ENCODE measurements around the gene HNRNPA2B1.

The HNRNPA2B1 gene

GRCh38 chr7:26200444-26201246, at the start of gene HNRNPA2B1:
Gene HNRNPA2B1, minus strand, starts transcription at chr7:26200746. Its CDS starts 169 bp downstream, at chr7:26200577.
- peak; percentile 100 for DNase-seq

DNA sequence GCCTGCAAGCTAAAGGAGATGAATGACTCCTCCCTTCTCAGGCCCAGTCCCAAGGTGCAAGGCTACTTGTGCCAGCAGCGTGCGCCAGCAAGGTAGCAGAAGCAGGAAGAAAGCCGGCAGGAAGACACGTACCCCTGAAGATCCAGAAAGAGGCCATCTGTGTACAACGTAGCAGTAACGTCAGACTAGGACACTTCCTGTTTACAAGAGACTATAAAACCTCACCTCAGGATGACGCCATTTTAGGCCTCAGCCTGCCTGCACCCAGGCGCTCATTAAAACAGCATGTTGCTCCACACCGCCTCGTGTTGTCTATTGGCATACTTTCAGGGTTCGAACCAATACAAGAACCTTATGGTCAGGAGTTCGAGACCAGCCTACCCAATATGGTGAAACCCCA, 49.7 kb upstream of the HNRNPA2B1 start:
- no peak for DNase-seq

- DNase-seq: no peak
These were observed 44.6 kb upstream of the HNRNPA2B1 start for GRCh38 chr7:26245150-26245549.

GRCh38 chr7:26238032-26238431, 37.5 kb upstream of the HNRNPA2B1 start:
- DNase-seq: no peak

DNA sequence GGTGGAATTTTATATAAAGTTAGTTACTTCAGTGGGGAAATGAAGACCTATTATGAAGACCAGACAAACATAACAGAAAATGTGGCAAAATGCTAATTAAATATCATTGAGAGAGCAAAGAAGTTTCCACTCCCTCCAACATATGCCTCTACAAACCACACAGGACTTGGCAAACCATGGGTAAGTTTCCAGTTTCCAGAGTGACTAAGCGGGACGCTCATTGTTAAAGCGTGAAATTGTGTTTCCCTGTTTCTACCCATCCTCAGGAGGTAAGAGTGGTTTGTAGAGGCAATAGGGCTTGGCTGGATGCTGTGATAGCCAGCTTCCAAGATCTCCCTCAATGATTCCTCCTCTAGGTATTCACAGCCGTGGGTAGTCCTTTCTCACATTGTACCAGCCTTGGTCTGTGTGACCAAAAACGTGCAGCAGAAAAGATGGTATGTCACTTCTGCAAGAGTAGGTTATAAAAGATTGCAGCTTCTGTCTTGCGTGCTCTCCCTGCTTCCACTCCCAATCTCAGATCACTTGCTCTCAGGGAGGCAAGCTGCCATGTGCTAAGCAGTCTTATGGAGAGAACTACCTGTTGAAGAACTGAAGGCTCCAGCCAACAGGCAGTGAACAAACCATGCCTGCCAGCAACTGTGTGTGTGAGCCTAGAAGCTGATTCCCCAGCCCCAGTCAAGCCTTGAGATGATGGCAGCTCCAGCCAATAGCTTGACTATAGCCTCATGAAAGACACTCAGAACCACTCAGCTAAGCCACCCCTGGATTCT, 36.7 kb upstream of the HNRNPA2B1 start:
- no peak for DNase-seq

DNA sequence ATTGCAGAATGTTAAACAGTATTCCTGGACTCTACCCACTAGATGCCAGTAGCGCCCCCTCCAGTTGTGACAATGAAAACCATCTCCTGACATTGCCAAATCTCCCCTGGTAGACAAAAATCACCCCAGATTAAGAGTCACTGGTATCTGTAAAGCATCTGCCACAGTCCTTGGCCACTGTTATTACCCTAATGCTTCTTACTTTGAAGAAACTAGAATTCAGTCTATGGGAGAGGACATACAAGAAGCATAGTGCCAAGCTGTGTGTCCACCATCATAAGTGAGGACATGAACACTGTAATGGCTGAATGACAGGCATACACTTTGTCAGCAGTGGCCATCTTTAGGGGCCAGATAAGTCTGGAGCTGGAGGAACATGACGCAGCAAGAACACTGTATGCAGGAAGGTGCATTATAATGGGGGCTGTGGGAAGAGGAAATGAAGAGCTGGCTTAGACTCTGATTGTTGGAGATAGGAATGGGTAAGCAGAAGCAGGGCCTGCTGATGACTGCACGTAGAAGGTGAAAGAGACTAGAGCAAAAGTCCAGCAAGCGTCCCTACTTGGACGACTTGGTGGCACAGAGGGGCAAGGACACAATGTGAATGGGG, 33.5 kb upstream of the HNRNPA2B1 start:
- no peak for DNase-seq

- DNase-seq: no peak
These were observed 27.4 kb upstream of the HNRNPA2B1 start for GRCh38 chr7:26227987-26228386.

DNA sequence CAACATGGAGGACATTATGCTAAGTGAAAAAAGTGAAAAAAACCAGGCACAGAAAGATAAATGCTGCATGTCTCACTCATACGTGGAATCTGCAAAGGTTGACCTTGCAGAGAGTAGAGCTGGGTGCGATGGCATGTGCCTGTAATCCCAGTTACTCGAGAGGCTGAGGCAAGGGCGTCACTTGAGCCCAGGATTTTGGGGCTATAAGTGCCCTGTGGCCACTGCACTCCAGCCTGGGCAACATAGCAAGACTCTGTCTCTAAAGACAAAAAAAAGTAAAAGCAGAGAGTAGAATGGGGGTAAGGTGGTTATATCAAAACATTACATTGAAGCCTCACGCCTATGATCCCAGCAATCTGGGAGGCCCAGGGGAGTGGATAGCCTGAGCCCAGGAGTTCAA, 23.8 kb upstream of the HNRNPA2B1 start:
- no peak for DNase-seq

GRCh38 chr7:26216049-26216448, 15.5 kb upstream of the HNRNPA2B1 start:
- DNase-seq: no peak

DNA sequence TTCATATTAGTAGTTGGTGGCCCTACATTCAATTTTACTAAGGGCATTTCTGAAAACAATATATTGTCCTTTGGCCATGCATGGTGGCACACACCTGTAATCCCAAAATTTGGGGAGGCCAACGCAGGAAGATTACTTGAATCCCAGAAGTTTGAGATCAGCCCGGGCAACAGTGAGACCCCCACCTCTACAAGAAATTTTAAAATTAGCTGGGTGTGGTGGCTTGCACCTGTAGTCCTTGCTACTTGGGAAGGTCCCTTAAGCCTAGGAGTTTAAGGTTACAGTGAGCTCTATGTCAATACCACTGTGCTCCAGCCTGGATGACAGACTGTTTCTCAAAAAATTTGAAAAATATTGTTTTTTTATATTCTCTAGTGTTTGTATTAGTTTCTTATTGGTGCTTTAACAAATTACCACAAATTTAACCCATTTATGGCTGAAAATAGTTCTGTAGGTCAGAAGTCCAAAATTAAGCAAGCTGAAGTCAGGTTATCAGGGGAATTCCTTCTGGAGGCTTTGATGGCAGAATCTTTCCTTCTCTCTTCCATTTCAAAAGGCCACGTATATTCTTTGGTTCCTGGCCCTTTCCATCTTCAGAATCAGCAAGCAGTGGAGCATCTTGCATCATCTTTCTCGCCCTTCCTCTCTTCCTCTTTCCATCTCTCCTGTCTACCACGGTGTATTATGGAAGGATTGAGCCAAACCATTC, 13.4 kb upstream of the HNRNPA2B1 start:
- no peak for DNase-seq

DNA sequence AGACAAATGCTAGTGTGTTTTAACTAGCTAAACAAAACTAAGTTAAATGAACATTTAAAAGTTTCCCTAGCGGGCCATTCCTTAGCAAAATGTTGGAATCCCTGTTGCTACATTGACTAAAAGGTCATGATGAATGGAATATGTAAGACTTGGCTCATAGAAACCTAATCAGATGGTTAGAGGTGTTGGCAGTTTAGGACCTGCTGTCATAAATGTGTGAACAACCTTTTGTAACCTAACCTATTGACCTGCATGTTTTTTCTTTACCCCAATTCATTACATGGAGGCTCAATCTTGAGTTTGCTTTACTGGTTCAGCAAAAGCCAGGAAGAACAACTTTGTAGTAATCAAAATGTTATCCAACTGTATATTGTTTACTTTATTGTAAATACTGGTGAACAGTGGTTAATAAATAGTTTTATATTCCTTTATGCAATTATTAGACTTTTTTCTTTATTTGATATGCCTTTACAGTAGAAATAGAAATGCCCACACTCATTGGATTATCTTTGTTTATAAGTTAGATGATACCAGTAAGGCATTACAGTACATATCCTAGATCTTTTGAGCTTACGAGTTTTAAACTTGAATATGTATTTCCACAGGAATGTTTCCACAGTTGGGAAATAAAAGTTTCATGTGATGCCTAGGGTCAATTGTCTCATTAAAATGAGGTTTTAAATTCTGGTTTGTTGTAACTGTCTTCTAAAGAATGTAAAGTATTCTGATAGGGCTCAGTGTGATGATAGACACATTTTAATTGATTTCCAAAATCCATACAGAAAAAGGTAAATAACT, 12.6 kb upstream of the HNRNPA2B1 start:
- DNase-seq: no peak

DNA sequence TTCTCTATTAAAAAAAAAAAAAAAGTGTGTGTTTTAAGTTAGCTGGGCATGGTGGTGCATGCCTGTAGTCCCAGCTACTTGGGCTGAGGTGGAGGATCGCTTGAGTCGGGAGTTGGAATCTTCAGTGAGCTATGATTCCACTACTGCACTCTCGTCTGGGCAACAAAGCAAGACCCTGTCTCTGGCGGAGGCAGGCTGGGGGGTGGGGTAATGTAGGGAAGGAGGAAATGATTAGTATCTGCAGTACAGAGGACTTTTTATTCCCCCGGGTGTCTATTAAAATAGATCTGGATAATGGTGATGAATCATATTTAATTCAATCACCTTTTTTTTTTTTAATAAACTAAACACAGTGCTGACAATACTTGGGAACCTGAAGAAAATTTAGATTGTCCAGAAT, 7.5 kb upstream of the HNRNPA2B1 start:
- no peak for DNase-seq

DNA sequence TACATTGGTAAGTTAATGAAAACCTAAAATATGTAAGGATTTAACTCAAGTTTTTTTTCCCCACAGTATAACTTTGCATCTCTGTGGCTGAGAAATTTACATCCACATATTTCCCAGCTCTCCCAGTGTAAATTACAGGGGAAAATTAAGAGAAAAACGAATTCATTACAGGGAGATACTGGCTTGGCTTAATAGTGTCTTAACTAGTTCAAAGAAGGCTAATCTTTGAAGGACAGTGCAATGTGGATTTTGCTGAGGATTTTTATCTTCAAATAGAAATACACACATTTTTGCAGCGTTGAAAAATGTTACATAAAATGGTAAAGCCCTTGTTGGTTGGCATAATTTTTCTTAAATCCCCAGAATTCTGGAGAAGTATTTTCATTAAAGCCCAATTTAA, 2.5 kb upstream of the HNRNPA2B1 start:
- no peak for DNase-seq

DNA sequence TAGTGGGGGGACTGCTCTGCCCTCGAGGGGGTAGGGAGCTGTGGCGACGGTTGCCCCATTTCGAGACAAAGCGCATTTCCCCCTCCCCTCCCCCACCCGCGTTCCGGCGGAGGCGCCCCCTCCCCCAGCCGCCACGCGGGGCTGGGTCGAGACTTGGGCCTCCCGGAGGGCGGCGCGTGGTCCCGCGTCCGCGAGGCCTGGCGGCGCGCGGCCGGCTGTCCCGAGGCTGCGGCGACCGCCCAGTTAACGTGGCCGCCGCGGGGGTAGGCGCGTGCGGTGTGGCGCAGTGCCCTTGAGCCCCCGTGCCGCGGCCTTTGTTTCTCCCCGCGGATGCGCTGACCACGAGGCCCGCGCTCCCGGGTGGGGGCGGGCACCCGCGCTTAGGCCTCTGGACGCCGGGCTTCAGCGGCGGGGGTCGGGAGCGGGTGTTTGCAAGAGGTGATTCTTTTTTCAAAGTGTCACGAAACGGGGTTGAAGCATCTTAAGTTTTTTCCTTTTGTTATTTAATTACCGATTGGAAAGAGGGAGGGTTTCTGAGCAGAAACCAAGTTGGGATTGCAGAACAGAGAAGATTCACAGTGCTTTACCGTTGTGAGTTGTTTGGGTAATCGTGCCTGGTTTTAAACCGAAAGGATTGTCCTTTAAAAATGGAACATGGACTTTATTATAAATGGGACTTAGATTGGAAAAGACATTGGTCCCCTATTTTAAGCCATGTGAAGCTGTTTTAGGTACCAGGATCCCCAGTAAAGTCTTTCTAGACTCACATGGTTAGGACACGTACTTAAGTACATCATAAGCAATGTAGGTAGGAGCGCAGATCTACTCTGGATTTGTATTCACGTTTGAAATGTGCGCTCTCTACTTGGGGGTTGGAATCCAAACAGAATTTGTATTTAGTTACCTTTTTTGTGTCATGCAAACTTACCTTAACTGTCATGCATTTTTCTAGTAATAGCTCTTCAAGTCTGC, 1.8 kb upstream of the HNRNPA2B1 start:
- peak; percentile 78 for DNase-seq

DNA sequence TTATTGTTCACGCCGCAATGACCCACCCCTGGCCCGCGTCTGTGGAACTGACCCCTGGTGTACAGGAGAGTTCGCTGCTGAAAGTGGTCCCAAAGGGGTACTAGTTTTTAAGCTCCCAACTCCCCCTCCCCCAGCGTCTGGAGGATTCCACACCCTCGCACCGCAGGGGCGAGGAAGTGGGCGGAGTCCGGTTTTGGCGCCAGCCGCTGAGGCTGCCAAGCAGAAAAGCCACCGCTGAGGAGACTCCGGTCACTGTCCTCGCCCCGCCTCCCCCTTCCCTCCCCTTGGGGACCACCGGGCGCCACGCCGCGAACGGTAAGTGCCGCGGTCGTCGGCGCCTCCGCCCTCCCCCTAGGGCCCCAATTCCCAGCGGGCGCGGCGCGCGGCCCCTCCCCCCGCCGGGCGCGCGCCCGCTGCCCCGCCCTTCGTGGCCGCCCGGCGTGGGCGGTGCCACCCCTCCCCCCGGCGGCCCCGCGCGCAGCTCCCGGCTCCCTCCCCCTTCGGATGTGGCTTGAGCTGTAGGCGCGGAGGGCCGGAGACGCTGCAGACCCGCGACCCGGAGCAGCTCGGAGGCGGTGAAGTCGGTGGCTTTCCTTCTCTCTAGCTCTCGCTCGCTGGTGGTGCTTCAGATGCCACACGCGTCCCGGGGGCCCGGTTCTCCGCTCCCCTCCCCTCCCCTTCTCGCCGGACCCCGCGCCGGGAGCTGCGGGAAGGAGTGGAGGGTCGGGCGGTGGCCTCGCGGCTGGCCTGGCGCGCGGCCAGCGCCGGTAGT, 887 bp upstream of the HNRNPA2B1 start, which contains the start of gene CBX3:
TSS of gene CBX3 (plus strand) at position 499 of the 772 bp plus-strand sequence. CDS start 1,254 bp downstream, outside the sequence.
- peak; percentile 91 for DNase-seq

- DNase-seq: peak; percentile 85
These were observed 505 bp downstream of the HNRNPA2B1 start for GRCh38 chr7:26200038-26200443.

DNA sequence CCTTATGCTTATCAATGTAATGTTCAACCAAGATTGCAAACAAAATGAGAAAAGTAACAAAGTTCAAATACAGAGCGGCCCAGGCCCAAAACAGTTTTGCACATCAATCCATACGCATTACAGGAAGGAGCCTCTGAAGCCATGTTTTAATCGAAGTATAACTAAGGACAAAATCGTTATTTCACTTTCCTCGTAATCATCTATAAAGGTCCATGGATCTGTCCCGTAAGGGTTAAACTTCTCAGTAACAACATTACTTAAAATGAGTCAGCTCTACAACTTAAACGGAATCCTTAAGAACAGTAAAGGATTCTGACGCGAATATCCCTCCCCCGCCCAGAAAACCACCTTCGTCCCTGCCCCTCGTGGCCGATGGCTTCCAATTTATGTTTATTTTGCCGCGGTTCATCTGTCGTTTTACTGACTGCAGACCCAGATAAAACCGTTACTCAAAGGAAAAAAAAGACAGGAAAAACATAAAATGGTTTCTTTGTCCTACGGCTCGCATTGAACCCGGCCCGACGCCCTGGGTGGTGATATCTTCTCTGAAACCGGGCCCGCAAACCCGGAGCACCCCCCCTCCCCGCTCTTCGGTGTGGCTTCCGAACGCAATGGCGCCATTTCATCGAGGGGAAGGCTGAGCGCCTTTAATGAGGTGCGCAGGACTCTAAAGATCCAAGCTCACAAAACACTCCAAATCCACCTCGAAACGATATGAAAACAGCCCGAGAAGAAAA, 1.1 kb downstream of the HNRNPA2B1 start:
- DNase-seq: peak; percentile 85

DNA sequence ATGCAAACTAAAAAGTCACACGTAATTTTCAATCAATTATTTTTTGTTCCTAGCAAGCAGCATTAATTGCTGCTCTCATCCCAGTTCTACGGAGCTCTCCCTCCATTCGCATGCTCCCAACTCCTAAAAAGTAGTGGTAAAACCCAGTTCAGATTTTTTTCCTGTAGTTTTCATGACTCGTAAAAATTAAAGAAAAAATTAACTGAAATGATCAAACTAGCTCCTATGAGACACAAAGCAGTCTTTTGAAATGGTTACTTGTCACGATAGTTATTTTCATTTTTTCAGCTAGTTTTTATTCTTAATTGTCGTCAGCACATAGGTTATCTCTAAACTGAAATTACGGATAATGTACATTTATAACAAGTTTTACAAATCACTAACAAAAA, 1.8 kb downstream of the HNRNPA2B1 start:
- no peak for DNase-seq

DNA sequence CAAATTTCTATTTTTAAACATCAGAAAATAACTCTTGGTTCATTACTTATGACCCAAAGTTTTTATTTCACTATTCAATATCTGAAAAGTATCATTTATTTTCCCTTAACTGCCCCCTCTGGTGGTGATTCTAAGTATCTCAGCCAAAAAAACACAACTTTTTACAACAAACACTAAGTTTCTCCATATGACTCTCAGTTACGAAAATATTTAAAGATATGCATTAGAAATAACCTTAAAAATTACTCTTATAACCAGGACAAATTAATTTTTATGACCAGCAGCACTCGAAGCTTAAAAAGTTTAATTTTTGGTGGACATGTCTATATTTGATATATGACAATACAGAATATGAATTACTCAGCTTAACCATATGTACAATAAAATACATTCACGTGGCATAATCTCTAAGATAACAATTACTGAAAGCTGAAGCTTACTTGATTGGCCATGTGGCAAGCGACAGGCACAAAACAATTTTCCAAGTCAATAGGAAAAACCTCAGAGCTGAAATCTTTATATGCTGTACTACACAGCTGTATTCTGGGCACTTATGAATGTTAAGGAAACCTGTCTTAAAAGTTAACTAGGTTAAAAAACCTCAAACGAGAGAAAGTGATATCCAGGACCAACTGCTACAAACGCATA, 2.3 kb downstream of the HNRNPA2B1 start:
- DNase-seq: peak; percentile 29
